Neural cell (in vitro differentiated cells): ENCODE results near the gene GGA1. TPM values are rescaled to one million over a fixed set of nuclear protein-coding genes. Genes with fewer than 3 reads are reported as not detected.

ENCODE experiments used
- H2AFZ ChIP-seq: fragments of 200-600, 300-800 bp; sonication (generic), shearing (Covaris generic); 2 replicates; pipeline ENCODE4 v1.6.0; 2014; ENCODE audit warnings: low read depth, mild to moderate bottlenecking, antibody characterized with exemption, low read length, moderate library complexity
- H3F3A ChIP-seq: fragments of 200-600 bp; shearing (Covaris generic); 2 replicates; pipeline ENCODE4 v1.6.1; 2016; ENCODE audit warnings: mild to moderate bottlenecking, moderate library complexity, mixed read lengths, antibody characterized with exemption, low read length; ENCODE audit not compliant: insufficient read depth, poor library complexity, severe bottlenecking
- H3K27ac ChIP-seq: fragments of 200-600, 300-800 bp; sonication (generic), shearing (Covaris generic); 2 replicates; pipeline ENCODE4 v1.5.1; 2014; ENCODE audit warnings: mild to moderate bottlenecking, low read length, moderate library complexity
- H3K27me3 ChIP-seq: fragments of 300-800, 200-600 bp; sonication (generic), shearing (Covaris generic); 2 replicates; pipeline ENCODE4 v1.6.0; 2014; ENCODE audit warnings: mild to moderate bottlenecking, low read depth, low read length, moderate library complexity; ENCODE audit not compliant: insufficient read depth
- H3K36me3 ChIP-seq: fragments of 300-800, 200-600 bp; sonication (generic), shearing (Covaris generic); 2 replicates; pipeline ENCODE4 v1.5.1; 2014; ENCODE audit warnings: mild to moderate bottlenecking, antibody characterized with exemption, low read length, moderate library complexity; ENCODE audit not compliant: insufficient read depth
- H3K4me2 ChIP-seq: fragments of 300-800, 200-600 bp; sonication (generic), shearing (Covaris generic); 2 replicates; pipeline ENCODE4 v1.6.0; 2014; ENCODE audit warnings: mild to moderate bottlenecking, low read length
- H3K4me3 ChIP-seq: fragments of 300-800, 200-600 bp; sonication (generic), shearing (Covaris generic); 2 replicates; pipeline ENCODE4 v1.5.1; 2014; ENCODE audit warnings: mild to moderate bottlenecking, low read length, moderate library complexity
- H3K79me2 ChIP-seq: fragments of 200-600 bp; shearing (Covaris generic); replicated peaks from 2 replicates; pipeline ENCODE4 v1.6.0; 2014; ENCODE audit warnings: mild to moderate bottlenecking, low read length, moderate library complexity; ENCODE audit not compliant: insufficient read depth
- H3K9ac ChIP-seq: fragments of 300-800, 200-600 bp; sonication (generic), shearing (Covaris generic); 2 replicates; pipeline ENCODE4 v1.6.1; 2016; ENCODE audit warnings: mild to moderate bottlenecking, low read length, mixed read lengths
- H3K9me2 ChIP-seq: fragments of 200-600 bp; shearing (Covaris generic); 2 replicates; pipeline ENCODE4 v1.6.1; 2016; ENCODE audit warnings: mild to moderate bottlenecking, low read length, mixed read lengths; ENCODE audit not compliant: insufficient read depth
- H3K9me3 ChIP-seq: fragments of 200-600, 300-800 bp; sonication (generic), shearing (Covaris generic); 2 replicates; pipeline ENCODE4 v1.6.1; 2016; ENCODE audit warnings: mild to moderate bottlenecking, mixed run types, low read length, moderate library complexity, mixed read lengths
- H4K20me1 ChIP-seq: fragments of 200-600 bp; shearing (Covaris generic); 2 replicates; pipeline ENCODE4 v1.6.1; 2016; ENCODE audit warnings: mild to moderate bottlenecking, mixed run types; ENCODE audit not compliant: insufficient read depth
- CTCF ChIP-seq: fragments of 450-650 bp; IDR thresholded peaks from 2 replicates; pipeline ENCODE4 v1.5.1; 2014; ENCODE audit warnings: antibody characterized with exemption, mild to moderate bottlenecking, moderate library complexity; ENCODE audit not compliant: poor library complexity, severe bottlenecking
- EP300 ChIP-seq: fragments of 450-650 bp; conservative IDR thresholded peaks from 2 replicates; pipeline ENCODE4 v1.6.1; 2014; ENCODE audit warnings: antibody characterized with exemption, mild to moderate bottlenecking, moderate library complexity; ENCODE audit not compliant: poor library complexity, severe bottlenecking
- EZH2 ChIP-seq: fragments of 200-600, 300-800 bp; shearing (Covaris generic), sonication (generic); IDR thresholded peaks from 2 replicates; pipeline ENCODE4 v1.6.1; 2014; ENCODE audit warnings: antibody characterized with exemption, low read length, borderline replicate concordance, mild to moderate bottlenecking; ENCODE audit not compliant: insufficient read depth, poor library complexity, severe bottlenecking
- MXI1 ChIP-seq: fragments of 450-650 bp; conservative IDR thresholded peaks from 2 replicates; pipeline ENCODE4 v1.6.1; 2014; ENCODE audit warnings: antibody characterized with exemption, mild to moderate bottlenecking; ENCODE audit not compliant: poor library complexity, severe bottlenecking
- POLR2AphosphoS5 ChIP-seq: IDR thresholded peaks from 2 replicates; pipeline ENCODE4 v1.6.1; 2012
- RAD21 ChIP-seq: fragments of 450-650 bp; conservative IDR thresholded peaks from 2 replicates; pipeline ENCODE4 v1.6.1; 2014; ENCODE audit warnings: antibody characterized with exemption, mild to moderate bottlenecking, moderate library complexity
- SMC3 ChIP-seq: fragments of 450-650 bp; conservative IDR thresholded peaks from 2 replicates; pipeline ENCODE4 v1.6.1; 2014; ENCODE audit warnings: antibody characterized with exemption, mild to moderate bottlenecking, moderate library complexity; ENCODE audit not compliant: poor library complexity
- TAF1 ChIP-seq: IDR thresholded peaks from 2 replicates; pipeline ENCODE4 v1.6.1; 2012; ENCODE audit warnings: low read depth
- polyA plus RNA-seq: library from polyadenylated mRNA; depleted of rRNA; stranded (reverse); fragments of >200 nt; gene quantifications from 2 replicates; pipeline ENCODE4 v1.2.3, GENCODE V29; 2014
- TF ChIP-seq, protein P1 (sequence below): IDR thresholded peaks from 2 replicates; pipeline ENCODE4 v1.6.1; 2012; ENCODE audit warnings: borderline replicate concordance

GGA1 gene
- polyA plus RNA-seq, 1 donor from 2014 or later, result 57.5 TPM

DNA sequence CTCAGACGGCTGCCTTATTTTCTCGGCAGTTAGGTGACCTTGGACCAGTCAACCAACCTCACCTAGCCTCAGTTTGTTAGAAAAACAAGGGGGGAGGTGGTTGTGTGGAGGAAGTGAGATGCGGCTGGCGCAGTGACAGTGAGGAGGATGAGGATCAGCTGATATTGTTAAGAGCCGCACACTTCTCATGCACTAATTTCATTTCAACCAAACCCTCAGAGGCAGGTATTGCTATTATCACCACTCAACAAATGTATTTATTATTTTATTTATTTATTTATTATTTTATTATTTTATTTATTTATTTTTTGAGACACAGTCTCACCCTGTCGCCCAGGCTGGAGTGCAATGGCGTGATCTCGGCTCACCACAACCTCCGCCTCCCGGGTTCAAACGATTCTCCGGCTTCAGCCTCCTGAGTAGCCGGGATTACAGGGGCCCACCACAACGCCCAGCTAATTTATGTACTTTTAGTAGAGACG lies 68.9 kb downstream of the GGA1 start:
- Histone ChIP-seq H3K4me3 (no peak overlapping the region), H2AFZ (no peak overlapping the region), H3K9me2 (no peaks in the 10 kb centered on the region), H3K9me3 (no peaks in the 10 kb centered on the region), H3K4me2 (no peak overlapping the region), H3K79me2 (no peaks in the 10 kb centered on the region), H4K20me1 (no peaks in the 10 kb centered on the region), H3K27me3 (no peaks in the 10 kb centered on the region), H3K36me3 (no peaks in the 10 kb centered on the region), H3K9ac (no peak overlapping the region), H3F3A (no peaks in the 10 kb centered on the region), H3K27ac (no peak overlapping the region)
- TF ChIP-seq EZH2, result no peak
- no peak for TF ChIP-seq TAF1
- TF ChIP-seq, protein P1, sequence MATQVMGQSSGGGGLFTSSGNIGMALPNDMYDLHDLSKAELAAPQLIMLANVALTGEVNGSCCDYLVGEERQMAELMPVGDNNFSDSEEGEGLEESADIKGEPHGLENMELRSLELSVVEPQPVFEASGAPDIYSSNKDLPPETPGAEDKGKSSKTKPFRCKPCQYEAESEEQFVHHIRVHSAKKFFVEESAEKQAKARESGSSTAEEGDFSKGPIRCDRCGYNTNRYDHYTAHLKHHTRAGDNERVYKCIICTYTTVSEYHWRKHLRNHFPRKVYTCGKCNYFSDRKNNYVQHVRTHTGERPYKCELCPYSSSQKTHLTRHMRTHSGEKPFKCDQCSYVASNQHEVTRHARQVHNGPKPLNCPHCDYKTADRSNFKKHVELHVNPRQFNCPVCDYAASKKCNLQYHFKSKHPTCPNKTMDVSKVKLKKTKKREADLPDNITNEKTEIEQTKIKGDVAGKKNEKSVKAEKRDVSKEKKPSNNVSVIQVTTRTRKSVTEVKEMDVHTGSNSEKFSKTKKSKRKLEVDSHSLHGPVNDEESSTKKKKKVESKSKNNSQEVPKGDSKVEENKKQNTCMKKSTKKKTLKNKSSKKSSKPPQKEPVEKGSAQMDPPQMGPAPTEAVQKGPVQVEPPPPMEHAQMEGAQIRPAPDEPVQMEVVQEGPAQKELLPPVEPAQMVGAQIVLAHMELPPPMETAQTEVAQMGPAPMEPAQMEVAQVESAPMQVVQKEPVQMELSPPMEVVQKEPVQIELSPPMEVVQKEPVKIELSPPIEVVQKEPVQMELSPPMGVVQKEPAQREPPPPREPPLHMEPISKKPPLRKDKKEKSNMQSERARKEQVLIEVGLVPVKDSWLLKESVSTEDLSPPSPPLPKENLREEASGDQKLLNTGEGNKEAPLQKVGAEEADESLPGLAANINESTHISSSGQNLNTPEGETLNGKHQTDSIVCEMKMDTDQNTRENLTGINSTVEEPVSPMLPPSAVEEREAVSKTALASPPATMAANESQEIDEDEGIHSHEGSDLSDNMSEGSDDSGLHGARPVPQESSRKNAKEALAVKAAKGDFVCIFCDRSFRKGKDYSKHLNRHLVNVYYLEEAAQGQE, result no peak
- TF ChIP-seq SMC3, result no peak
- TF ChIP-seq POLR2AphosphoS5, result no peak
- no peak for TF ChIP-seq CTCF
- TF ChIP-seq MXI1, result no peak
- no peak for TF ChIP-seq RAD21
- TF ChIP-seq EP300, result no peak

GRCh38 chr22:37678372-37678771 lies 69.7 kb downstream of the GGA1 start:
- H3K9me3 ChIP-seq, result no peaks in the 10 kb centered on the region
- no peak overlapping the region for H3K4me2 ChIP-seq
- H3K9me2 ChIP-seq, result no peaks in the 10 kb centered on the region
- H2AFZ ChIP-seq, result no peak overlapping the region
- TF ChIP-seq RAD21 (no peak), MXI1 (no peak), EP300 (no peak), TAF1 (no peak), SMC3 (no peak), EZH2 (no peak), POLR2AphosphoS5 (no peak), CTCF (no peak)
- TF ChIP-seq, protein P1, result no peak
- no peaks in the 10 kb centered on the region for H3K79me2 ChIP-seq
- no peak overlapping the region for H3K27ac ChIP-seq
- H4K20me1 ChIP-seq, result no peaks in the 10 kb centered on the region
- no peak overlapping the region for H3K4me3 ChIP-seq
- H3K27me3 ChIP-seq, result no peaks in the 10 kb centered on the region
- no peaks in the 10 kb centered on the region for H3K36me3 ChIP-seq
- H3K9ac ChIP-seq, result no peak overlapping the region
- H3F3A ChIP-seq, result no peaks in the 10 kb centered on the region
